Upper lobe of left lung (tissue), 4 donors: ENCODE results near the gene CCNK.

Source experiments
- CTCF ChIP-seq, 6 experiments: fragments of 450-650 bp in 4 of 6; fragments of 200-600 bp in 2 of 6; sonication (generic) in 2 of 6; IDR thresholded peaks; one replicate each; pipeline ENCODE4 v1.5.1; 2016 to 2019; ENCODE audit warnings: antibody characterized with exemption in 6 of 6
- EP300 ChIP-seq, 4 donors: sonication (generic); formaldehyde crosslinking; IDR thresholded peaks; one replicate each; pipeline ENCODE4 v1.5.1; 2017; ENCODE audit warnings: antibody characterized with exemption in 4 of 4, control low read depth in 2 of 4
- POLR2A ChIP-seq, 4 donors: fragments of 450-650 bp; IDR thresholded peaks; one replicate each; pipeline ENCODE4 v1.5.1; 2016 to 2017; ENCODE audit warnings: antibody characterized with exemption in 4 of 4, mild to moderate bottlenecking in 2 of 4
- POLR2AphosphoS5 ChIP-seq, 2 donors: sonication (generic); formaldehyde crosslinking; IDR thresholded peaks; one replicate each; pipeline ENCODE4 v1.5.1; 2017; ENCODE audit warnings: antibody characterized with exemption in 2 of 2

GRCh38 chr14:99480917-99481744, at the start of gene CCNK:
- TF ChIP-seq CTCF (IDR thresholded peaks at IDR 0.05) (peak in 2 of 6 experiments; percentile 20 to 28), EP300 (IDR thresholded peaks at IDR 0.05) (peak in 1 of 4 donors; percentile 40), POLR2A (IDR thresholded peaks at IDR 0.05) (peak; percentile 65 to 97 (median 95)), POLR2AphosphoS5 (IDR thresholded peaks at IDR 0.05) (peak; percentile 99)
